Osteocyte (in vitro differentiated cells): Measurements from ENCODE around the gene RILPL2. TPM values are rescaled to one million over a fixed set of nuclear protein-coding genes. Genes with fewer than 3 reads are reported as not detected.

Source experiments
- DNase-seq: peaks from one replicate; pipeline ENCODE4 v3.0.0; 2021; ENCODE audit warnings: mixed read lengths; ENCODE audit not compliant: unreplicated experiment; ENCODE audit errors: extremely low spot score
- H3K27ac Mint-ChIP-seq: one replicate; pipeline ENCODE4 v1.8.0; 2021; ENCODE audit warnings: mild to moderate bottlenecking, mixed read lengths; ENCODE audit not compliant: unreplicated experiment
- H3K27me3 Mint-ChIP-seq: one replicate; pipeline ENCODE4 v1.8.0; 2021; ENCODE audit warnings: mixed read lengths; ENCODE audit not compliant: unreplicated experiment
- H3K36me3 Mint-ChIP-seq: one replicate; pipeline ENCODE4 v1.8.0; 2021; ENCODE audit warnings: mixed read lengths; ENCODE audit not compliant: unreplicated experiment
- H3K4me1 Mint-ChIP-seq: one replicate; pipeline ENCODE4 v1.8.0; 2021; ENCODE audit warnings: mixed read lengths; ENCODE audit not compliant: unreplicated experiment
- H3K4me3 Mint-ChIP-seq: one replicate; pipeline ENCODE4 v1.8.0; 2021; ENCODE audit warnings: mild to moderate bottlenecking, moderate library complexity, mixed read lengths; ENCODE audit not compliant: unreplicated experiment
- H3K9me3 Mint-ChIP-seq: one replicate; pipeline ENCODE4 v1.8.0; 2021; ENCODE audit warnings: mixed read lengths; ENCODE audit not compliant: unreplicated experiment
- CTCF ChIP-seq: fragments of 200-600 bp; sonication (generic); IDR thresholded peaks from 2 replicates; pipeline ENCODE4 v1.5.0; 2021; ENCODE audit warnings: antibody characterized with exemption, mild to moderate bottlenecking, moderate library complexity
- total RNA-seq: library from RNA; stranded (reverse); gene quantifications from 2 replicates; pipeline ENCODE4 v1.2.1, GENCODE V29; 2021

The RILPL2 gene
- total RNA-seq, 1 donor from 2014 or later, result 4.1 TPM

- no peak overlapping the region for H3K4me3 Mint-ChIP-seq
- no peaks in the 10 kb centered on the region for H3K36me3 Mint-ChIP-seq
- TF ChIP-seq CTCF, result no peak
- no peak overlapping the region for H3K27ac Mint-ChIP-seq
- H3K4me1 Mint-ChIP-seq, result peaks cover 29% of the 10 kb centered on the region
- H3K27me3 Mint-ChIP-seq, result no peaks in the 10 kb centered on the region
- no peak for DNase-seq
- no peaks in the 10 kb centered on the region for H3K9me3 Mint-ChIP-seq
Measured at GRCh38 chr12:123449249-123449733, 12.8 kb upstream of the RILPL2 start.

- no peaks in the 10 kb centered on the region for H3K27me3 Mint-ChIP-seq
- no peak for DNase-seq
- peak overlapping the region; percentile 44 for H3K4me3 Mint-ChIP-seq
- no peaks in the 10 kb centered on the region for H3K9me3 Mint-ChIP-seq
- no peaks in the 10 kb centered on the region for H3K36me3 Mint-ChIP-seq
- peak overlapping the region; percentile 83 for H3K27ac Mint-ChIP-seq
- H3K4me1 Mint-ChIP-seq, result peaks cover 29% of the 10 kb centered on the region
- TF ChIP-seq CTCF, result no peak
Measured at GRCh38 chr12:123446333-123446713, 9.8 kb upstream of the RILPL2 start.

- H3K27ac Mint-ChIP-seq, result peak overlapping the region; percentile 83
- TF ChIP-seq CTCF, result no peak
- H3K4me3 Mint-ChIP-seq, result peak overlapping the region; percentile 44
Measured at GRCh38 chr12:123445388-123446332, 9.2 kb upstream of the RILPL2 start.

GRCh38 chr12:123444092-123445026, 7.9 kb upstream of the RILPL2 start:
- Mint-ChIP-seq H3K27ac (peak overlapping the region; percentile 41), H3K27me3 (no peaks in the 10 kb centered on the region), H3K4me1 (peaks cover 25% of the 10 kb centered on the region), H3K4me3 (no peak overlapping the region), H3K9me3 (no peaks in the 10 kb centered on the region), H3K36me3 (no peaks in the 10 kb centered on the region)
- DNase-seq, result no peak
- TF ChIP-seq CTCF, result no peak

More at GRCh38 chr12:123445388-123446332, 9.2 kb upstream of the RILPL2 start:
- peaks cover 29% of the 10 kb centered on the region for H3K4me1 Mint-ChIP-seq
- DNase-seq, result no peak
- H3K36me3 Mint-ChIP-seq, result no peaks in the 10 kb centered on the region
- H3K27me3 Mint-ChIP-seq, result no peaks in the 10 kb centered on the region
- no peaks in the 10 kb centered on the region for H3K9me3 Mint-ChIP-seq
